M059J (cell line): ENCODE measurements around the gene MRPL58. TPM values are rescaled to one million over a fixed set of nuclear protein-coding genes. Genes with fewer than 3 reads are reported as not detected.

Experiments used
- total RNA-seq: library from RNA; depleted of rRNA; stranded (reverse); fragments of >200 nt; shearing (Covaris generic); gene quantifications from 2 replicates; pipeline ENCODE4 v1.2.3, GENCODE V29; 2014; rRNA removed

Gene MRPL58
- total RNA-seq, 1 experiment from 2014 or later: 65.0 TPM

Other genes with a start within 250 kb of the MRPL58 start
- 18.4 and 18.5 TPM in 2 replicates for gene NAT9, start 236.3 kb upstream of the MRPL58 start, total RNA-seq
- gene GRIN2C, start 152.8 kb upstream of the MRPL58 start, total RNA-seq: 0.02 TPM in 1 of 2 replicates, not detected in the other
- 4.6 and 6.5 TPM in 2 replicates for gene FDXR, start 139.7 kb upstream of the MRPL58 start, total RNA-seq
- gene FADS6, start 119.0 kb upstream of the MRPL58 start, total RNA-seq: not detected in 2 replicates
- not detected in 2 replicates for gene USH1G, start 89.4 kb upstream of the MRPL58 start, total RNA-seq
- gene OTOP2, start 88.4 kb upstream of the MRPL58 start, total RNA-seq: not detected in 2 replicates
- gene OTOP3, start 76.8 kb upstream of the MRPL58 start, total RNA-seq: not detected in 2 replicates
- gene HID1, start 39.9 kb upstream of the MRPL58 start, total RNA-seq: 0.39 TPM in 1 of 2 replicates, not detected in the other
- gene CDR2L, start 25.0 kb upstream of the MRPL58 start, total RNA-seq: 7.0 and 13.6 TPM in 2 replicates
- gene ATP5PD, start 34.3 kb downstream of the MRPL58 start, total RNA-seq: 440 and 491 TPM in 2 replicates
- gene KCTD2, start 34.6 kb downstream of the MRPL58 start, total RNA-seq: 18.9 and 25.1 TPM in 2 replicates
- gene SLC16A5, start 75.3 kb downstream of the MRPL58 start, total RNA-seq: 0.07 TPM in 1 of 2 replicates, not detected in the other
- gene ARMC7, start 97.3 kb downstream of the MRPL58 start, total RNA-seq: 4.8 and 6.1 TPM in 2 replicates
- gene NT5C, start 119.1 kb downstream of the MRPL58 start, total RNA-seq: 28.7 and 39.4 TPM in 2 replicates
- 360 and 365 TPM in 2 replicates for gene JPT1, start 141.8 kb downstream of the MRPL58 start, total RNA-seq
- gene SUMO2, start 170.3 kb downstream of the MRPL58 start, total RNA-seq: 170 and 171 TPM in 2 replicates
- gene NUP85, start 193.0 kb downstream of the MRPL58 start, total RNA-seq: 42.4 and 45.4 TPM in 2 replicates
- gene GGA3, start 248.9 kb downstream of the MRPL58 start, total RNA-seq: 10.2 and 18.1 TPM in 2 replicates
- 36.4 and 44.7 TPM in 2 replicates for gene MRPS7, start 249.2 kb downstream of the MRPL58 start, total RNA-seq